ENCODE data around the gene CDK2.
A peak's percentile ranks its signal among the peaks of the same experiment; 100 is the strongest.
"Not testable (repeated sequence)": the region's sequence is repeated elsewhere in the genome, so short reads cannot be mapped to it uniquely, and the experiment has no call there.

The CDK2 gene

DNA sequence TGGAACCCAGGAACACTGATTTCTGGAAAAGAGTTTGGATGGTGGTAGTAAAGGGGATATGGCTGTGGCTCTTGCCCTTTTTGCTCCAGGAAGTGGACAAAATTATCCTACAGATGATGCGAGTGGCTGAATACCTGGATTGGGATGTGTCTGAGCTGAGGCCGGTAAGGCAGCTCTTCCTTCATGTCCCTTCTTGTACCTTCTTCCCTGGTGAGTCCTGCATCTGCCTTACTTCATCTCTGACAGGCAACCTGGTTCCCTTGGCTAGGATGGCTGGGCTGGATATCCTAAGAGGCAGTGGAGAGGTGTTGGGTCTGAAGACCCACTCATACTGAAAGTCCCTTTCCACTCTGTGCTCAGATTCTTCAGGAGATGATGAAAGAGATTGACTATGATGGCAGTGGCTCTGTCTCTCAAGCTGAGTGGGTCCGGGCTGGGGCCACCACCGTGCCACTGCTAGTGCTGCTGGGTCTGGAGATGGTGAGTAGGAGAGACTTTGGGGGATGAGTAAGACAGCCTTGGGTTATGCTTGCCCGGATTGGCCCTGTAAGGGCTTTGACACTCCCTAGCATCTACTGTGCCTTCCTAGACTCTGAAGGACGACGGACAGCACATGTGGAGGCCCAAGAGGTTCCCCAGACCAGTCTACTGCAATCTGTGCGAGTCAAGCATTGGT is 27.7 kb upstream of the CDK2 start:
- DNase-seq (ENCODE audit: low spot score) = no peak

- DNase-seq (ENCODE audit: low spot score) = peak; percentile 83
Measured at GRCh38 chr12:55940065-55940732, 26.4 kb upstream of the CDK2 start.

- no peak for DNase-seq (ENCODE audit: low spot score)
Measured at GRCh38 chr12:55942055-55942454, 24.6 kb upstream of the CDK2 start.

DNA sequence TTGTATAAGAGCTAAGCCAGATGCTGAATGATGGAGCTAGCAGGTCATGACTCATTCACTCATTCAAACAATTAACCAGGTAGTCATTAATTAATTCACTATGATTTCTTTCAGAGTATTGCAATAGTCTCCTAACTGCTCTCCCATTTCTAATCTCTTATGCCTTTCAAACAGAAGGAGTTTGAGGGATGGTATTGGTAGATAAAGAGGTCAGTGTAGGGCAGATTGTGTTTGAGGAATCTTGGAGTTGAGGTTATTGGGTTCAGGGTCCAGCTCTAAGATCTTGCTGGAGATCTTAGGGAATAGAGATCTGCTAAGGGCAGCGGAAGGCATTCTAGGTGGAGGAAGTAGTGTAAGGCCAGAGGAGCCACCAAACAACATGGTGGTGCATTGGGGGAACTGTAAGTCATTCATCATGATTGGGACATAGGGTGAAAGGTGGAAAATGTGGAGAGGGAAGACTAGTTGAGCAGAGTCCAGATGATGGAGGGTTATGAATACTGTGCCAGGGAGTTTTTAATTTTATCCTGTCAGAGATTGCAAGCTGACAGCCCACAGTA is 24.0 kb upstream of the CDK2 start:
- DNase-seq (ENCODE audit: low spot score) = no peak

DNA sequence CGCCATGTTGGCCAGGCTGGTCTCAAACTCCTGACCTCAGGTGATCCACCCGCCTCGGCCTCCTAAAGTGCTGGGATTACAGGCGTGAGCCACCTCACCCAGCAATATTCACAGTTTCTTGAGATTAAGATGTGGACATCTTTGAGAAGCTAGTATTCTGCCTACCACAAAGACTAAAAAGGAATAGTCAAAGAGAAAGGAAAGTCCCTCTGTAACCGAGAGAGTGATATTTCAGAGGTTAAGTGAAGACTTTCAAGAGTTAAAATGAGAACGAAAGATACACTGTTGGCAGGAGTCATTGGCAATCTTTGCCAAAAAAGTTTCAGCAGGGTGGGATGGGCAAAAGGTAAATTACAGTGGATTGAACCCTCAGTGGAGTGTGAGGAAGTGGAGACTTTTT is 20.1 kb upstream of the CDK2 start:
- no peak for DNase-seq (ENCODE audit: low spot score)

GRCh38 chr12:55955344-55955743 is 11.3 kb upstream of the CDK2 start:
- DNase-seq (ENCODE audit: low spot score) = no peak

- no peak for DNase-seq (ENCODE audit: low spot score)
Measured at GRCh38 chr12:55955800-55956508, 10.7 kb upstream of the CDK2 start.

GRCh38 chr12:55957106-55957859 is 9.3 kb upstream of the CDK2 start:
- DNase-seq (ENCODE audit: low spot score) = no peak

DNA sequence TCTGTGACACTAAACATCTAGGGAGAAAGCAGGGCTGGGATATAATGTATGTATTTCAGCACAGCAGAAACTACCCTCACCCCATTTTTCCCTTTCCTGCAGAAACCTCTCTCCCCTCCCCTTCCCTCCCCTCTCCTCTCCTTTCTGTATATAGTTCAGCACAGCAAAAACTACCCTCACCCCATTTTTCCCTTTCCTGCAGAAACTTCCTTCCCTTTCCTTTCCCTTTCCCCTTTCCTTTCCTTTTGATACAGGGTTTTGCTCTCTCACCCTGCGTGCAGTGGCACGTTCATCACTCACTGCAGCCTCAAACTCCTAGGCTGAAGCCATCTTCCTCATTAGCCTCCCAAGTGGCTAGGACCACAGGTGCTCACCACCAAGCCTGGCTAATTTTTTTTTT is 2.9 kb upstream of the CDK2 start:
- DNase-seq (ENCODE audit: low spot score) = no peak

DNA sequence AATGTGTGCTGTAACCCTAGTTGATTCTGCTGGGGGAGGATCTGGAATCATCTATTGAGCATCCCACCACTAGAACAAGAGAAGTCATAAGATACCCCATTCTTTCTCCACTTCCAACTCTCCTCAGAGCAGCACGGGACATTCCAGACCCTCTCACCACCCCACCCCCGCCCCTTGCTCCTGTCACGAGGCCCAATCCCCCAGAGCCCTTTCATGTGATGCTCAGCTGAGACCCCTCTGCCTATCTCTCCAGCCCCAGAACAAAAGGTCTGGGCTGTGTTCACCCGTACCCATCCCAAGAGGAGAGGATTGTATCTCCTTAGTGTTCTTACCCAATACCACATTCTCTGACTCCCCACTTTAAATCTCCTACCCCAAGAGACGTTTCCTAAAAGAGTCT is 1.4 kb upstream of the CDK2 start:
- DNase-seq (ENCODE audit: low spot score) = no peak

- no peak for DNase-seq (ENCODE audit: low spot score)
Measured at GRCh38 chr12:55965941-55966407, 656 bp upstream of the CDK2 start, which contains the start of gene PMEL. Gene PMEL, minus strand, starts transcription at chr12:55966042. Its CDS starts 31 bp downstream, at chr12:55966011.

DNA sequence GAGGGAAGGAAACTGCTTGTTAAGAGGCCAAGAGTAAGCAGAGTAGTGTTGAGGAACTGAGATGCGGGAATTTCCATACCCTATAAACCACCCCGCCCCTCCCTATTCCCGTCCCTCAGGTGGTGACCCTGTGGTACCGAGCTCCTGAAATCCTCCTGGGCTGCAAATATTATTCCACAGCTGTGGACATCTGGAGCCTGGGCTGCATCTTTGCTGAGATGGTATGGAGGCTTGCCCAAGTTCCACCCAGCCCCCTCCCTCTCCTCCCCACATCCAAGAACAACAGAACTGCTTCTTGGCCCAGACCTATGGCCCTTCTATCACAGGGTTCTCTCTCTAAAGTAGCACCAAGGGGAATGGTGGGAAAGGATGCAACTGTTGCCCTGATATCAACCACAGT is 2.7 kb downstream of the CDK2 start:
- no peak for DNase-seq (ENCODE audit: low spot score)

DNA sequence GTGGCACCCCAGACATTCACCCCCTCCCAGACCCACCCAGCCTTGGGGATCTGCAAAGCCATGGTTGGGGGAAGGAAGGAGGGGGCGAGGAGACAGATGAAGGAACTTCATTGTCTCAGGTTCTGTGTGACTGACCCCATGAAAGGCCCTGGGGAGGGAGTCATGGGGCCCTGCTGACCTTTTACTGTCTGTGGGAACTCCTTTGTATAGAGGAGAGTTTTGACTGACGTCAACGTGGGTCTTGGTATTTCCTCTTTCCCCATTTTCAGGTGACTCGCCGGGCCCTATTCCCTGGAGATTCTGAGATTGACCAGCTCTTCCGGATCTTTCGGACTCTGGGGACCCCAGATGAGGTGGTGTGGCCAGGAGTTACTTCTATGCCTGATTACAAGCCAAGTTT is 4.1 kb downstream of the CDK2 start:
- no peak for DNase-seq (ENCODE audit: low spot score)

GRCh38 chr12:55972042-55972441 is 5.4 kb downstream of the CDK2 start:
- DNase-seq (ENCODE audit: low spot score) = no peak

- DNase-seq (ENCODE audit: low spot score) = no peak
Measured at GRCh38 chr12:55972456-55972855, 5.8 kb downstream of the CDK2 start.

DNA sequence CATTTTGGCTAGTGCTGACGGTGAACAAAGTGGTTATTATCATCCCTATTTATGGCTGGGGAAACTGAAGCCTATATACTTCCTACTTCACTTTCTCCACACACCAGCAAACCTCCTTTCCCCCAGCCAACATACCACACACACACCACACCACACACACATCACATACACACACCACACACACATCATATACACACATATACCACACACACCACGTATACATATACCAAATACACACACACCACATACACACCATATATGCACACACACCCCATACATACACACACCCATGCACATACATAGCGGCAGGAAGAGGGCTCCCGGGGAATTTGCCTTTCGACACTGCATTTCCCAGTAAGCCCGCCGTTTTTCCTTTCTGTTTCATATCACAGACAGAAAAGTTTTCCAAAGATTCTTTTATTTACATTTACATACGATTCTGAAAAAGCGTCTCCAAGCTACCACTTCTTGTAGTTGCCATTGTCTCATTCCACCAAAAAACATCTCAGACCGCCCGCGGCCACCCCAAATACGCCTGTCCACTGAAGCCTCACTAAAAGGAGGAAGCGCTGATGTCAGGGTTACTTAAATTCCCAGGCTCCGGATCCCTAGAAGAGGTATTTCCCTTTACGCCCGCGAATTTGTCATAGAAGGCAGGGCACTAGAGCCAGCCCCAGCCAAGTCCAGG is 6.4 kb downstream of the CDK2 start:
- no peak for DNase-seq (ENCODE audit: low spot score)

DNA sequence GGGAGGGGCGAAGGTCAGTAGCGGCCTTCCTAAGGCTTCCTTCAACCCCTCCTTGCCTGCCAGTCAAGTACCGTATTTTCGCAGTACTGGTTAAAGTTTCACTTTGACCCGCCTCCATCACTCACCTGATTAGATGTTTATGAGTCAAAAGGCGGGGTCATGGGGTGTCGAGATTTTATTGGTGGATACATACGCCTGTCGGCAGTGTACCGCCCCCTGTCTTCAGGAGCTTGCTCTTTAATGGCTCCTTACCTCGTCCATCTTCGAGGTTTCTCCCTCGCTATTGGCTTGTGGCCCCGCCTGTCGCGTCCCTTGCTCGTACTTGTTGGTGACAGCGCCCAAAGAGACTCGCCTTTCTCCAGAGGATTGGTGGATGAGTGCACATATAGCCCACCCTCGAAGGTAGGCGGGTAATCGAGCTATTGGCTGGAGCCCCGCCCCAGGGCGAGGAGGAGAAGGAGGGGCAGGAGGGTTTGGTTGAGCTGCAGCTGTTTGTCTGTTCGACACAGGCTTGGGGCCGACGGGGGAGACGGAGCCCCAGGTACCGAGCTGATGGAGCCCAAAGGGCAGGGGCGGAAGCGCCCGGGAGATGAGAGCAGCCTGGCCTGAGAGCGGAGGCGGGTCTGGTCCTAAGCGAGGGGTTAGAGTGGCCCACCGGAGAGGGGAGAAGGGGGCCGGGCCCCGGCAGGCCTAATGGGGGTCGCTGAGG is 7.1 kb downstream of the CDK2 start, which contains the start of gene RAB5B:
TSS of gene RAB5B (plus strand) at position 480 of the 709 bp plus-strand sequence. CDS start 12,883 bp downstream, outside the sequence.
- DNase-seq (ENCODE audit: low spot score) = peak; percentile 100

DNA sequence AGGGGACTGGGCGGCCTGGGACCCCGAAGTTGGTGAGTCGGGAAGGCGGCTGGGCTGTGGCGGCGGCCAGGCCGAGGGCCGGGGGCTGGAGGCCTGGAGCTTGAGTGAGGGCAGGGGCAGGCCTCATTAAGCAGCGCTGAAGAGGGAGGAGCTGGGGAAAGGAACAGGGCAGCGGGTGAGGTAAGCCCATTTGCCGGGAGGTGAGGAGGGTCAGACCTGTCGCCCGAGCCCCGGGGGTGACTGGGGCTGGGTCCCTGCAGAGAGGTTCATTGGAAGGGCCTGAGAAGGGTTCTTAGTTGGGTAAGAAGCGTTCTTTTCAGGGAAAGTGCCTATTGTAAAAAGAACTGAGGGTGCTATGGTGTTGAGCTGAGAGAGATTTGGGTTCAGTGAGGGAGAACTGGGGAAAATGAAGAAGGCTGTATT is 7.7 kb downstream of the CDK2 start:
- no peak for DNase-seq (ENCODE audit: low spot score)

DNA sequence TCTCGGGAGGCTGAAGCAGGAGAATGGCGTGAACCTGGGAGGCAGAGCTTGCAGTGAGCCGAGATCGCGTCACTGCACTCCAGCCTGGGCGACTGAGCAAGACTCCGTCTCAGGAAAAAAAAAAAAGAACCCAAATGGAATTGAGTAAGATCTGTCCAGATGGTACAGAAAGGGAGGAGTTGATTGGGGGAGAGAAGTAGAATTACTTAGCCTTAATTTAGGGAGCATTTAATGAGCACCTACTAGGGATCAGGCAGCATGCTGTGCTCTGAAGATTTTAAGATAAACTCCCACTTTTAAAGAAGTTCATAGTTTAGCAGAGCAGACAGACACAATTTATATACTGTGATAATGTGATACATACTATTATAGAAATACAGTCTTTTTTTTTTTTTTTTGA is 11.8 kb downstream of the CDK2 start:
- no peak for DNase-seq (ENCODE audit: low spot score)

GRCh38 chr12:55979069-55979468 is 12.4 kb downstream of the CDK2 start:
- no peak for DNase-seq (ENCODE audit: low spot score)

GRCh38 chr12:55981882-55982281 is 15.3 kb downstream of the CDK2 start:
- DNase-seq (ENCODE audit: low spot score) = not testable (repeated sequence)

All from kidney capillary endothelial cell (primary cell).